Mesodermal cell (in vitro differentiated cells): ENCODE data around the gene LAMA1.

ENCODE experiments used
- H3K27ac ChIP-seq: 2 replicates; pipeline ENCODE4 v1.7.0; 2013; ENCODE audit warnings: mild to moderate bottlenecking, low read depth, low read length, moderate library complexity; ENCODE audit not compliant: severe bottlenecking
- H3K36me3 ChIP-seq: 2 replicates; pipeline ENCODE4 v1.7.1; 2013; ENCODE audit warnings: mild to moderate bottlenecking, low read length, moderate library complexity; ENCODE audit not compliant: control insufficient read depth, insufficient read depth
- H3K4me1 ChIP-seq: one replicate; pipeline ENCODE4 v1.7.1; 2013; ENCODE audit warnings: mild to moderate bottlenecking, low read length; ENCODE audit not compliant: insufficient read depth, control insufficient read depth, poor library complexity, severe bottlenecking
- H3K4me3 ChIP-seq: 2 replicates; pipeline ENCODE4 v1.7.0; 2013; ENCODE audit warnings: low read length, control low read depth, mild to moderate bottlenecking; ENCODE audit not compliant: insufficient read depth, poor library complexity, severe bottlenecking; ENCODE audit errors: extremely low read depth
- H3K9me3 ChIP-seq: 2 replicates; pipeline ENCODE4 v1.7.1; 2013; ENCODE audit warnings: mild to moderate bottlenecking, low read length, moderate library complexity; ENCODE audit not compliant: control insufficient read depth
- WGBS, 2 experiments: methylation state at CpG; one replicate each; pipeline ENCODE4 v1.1.5; 2013; ENCODE audit warnings: missing lambda C conversion rate in 2 of 2; ENCODE audit not compliant: insufficient coverage in 2 of 2; 5-methylcytosine and 5-hydroxymethylcytosine counted together

LAMA1 gene

DNA sequence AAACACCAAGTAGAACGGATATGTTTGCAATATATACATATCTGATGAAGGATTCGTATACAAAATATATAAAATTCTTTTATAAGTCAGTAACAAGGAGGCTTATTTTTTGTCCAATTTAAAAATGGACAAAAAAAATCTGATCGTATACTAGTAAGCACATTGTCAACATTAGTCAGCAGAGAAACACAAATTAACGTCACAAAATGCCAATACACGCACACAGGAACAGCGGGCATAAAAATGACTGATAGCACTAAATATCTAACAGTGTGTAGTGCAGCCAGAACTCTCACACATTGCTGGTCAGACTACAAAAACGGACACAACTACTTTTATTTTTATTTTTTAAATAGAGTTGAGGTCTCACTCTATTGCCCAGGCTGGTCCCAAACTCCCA is 69.5 kb downstream of the LAMA1 start:
- Histone ChIP-seq H3K9me3 (no peaks in the 10 kb centered on the region), H3K36me3 (peaks cover 10% of the 10 kb centered on the region), H3K4me3 (no peak overlapping the region), H3K27ac (no peak overlapping the region), H3K4me1 (no peaks in the 10 kb centered on the region)
- 100% methylated on average over 1 to 3 of the region's 7 CpGs for WGBS, 2 experiments

DNA sequence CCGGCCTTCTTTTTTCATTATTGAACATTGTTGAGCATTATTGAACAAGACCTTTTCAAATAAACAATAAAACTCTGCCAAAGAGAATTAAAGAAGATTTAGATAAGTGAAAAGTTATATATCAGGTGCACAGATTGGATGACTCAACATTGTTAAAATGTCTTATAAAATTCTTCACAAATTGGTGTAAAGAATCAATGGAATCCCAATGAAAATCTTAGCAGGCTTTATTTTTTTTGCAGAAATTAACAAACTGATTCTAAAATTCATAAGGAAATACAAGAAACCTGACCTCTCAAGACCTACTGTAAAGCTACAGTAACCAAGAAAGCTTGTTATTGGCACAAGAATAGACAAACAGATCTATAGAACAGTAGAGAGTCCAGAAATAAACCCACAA is 70.3 kb downstream of the LAMA1 start:
- Histone ChIP-seq H3K4me1 (no peaks in the 10 kb centered on the region), H3K4me3 (no peak overlapping the region), H3K27ac (no peak overlapping the region), H3K9me3 (no peaks in the 10 kb centered on the region), H3K36me3 (peaks cover 10% of the 10 kb centered on the region)
- WGBS, 2 experiments: no CpG with 5 or more reads among the region's 1 CpG

DNA sequence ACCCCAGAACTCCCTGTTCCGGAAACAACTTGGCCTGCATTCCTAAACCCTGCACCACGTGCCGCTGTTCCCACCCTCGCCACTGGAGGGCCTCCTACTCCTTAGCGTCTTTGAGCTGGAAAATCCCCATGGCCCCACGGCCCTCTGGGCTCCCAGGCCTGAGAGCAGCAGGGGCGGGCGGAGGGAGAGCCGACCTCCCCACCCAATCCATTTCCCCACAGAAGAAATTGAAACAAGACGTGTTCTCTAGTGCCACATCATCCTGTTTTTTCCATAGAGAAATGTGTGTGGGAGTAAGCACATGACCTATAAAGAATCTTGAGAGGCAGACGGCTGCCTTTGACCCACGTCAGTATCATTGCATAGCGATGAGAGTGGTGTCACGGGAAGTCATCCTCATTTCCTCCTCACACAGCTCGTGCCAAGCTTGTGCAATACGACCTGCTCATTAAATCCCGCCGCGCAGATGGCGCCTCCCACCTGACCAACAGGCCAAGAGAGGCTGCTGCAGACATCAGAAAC is 79.2 kb downstream of the LAMA1 start:
- Histone ChIP-seq H3K36me3 (peaks cover 11% of the 10 kb centered on the region), H3K27ac (no peak overlapping the region), H3K4me1 (peaks cover 3% of the 10 kb centered on the region), H3K9me3 (no peaks in the 10 kb centered on the region), H3K4me3 (no peak overlapping the region)
- WGBS, 2 experiments: 72 to 73% methylated on average over 12 to 15 of the region's 20 CpGs

DNA sequence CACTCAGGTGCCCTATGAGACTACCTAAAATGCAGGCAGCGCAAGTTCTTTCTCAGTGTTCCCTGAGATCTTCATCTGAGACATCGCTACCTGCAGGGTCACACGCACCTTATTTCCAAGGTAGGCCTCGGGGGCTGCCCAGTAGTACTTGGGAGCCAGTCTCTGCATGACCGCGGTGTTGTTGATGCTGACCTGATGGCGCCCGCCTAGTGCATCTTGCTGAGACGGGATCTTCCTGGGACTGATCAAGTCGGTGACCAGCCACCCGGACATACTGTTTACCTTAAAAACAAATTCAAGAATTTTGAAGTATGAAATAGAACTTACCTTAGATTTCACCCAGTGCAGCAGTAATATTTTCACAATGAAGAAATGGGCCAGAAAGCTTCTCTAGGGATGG is 80.1 kb downstream of the LAMA1 start:
- 94 to 98% methylated on average over 9 to 10 of the region's 11 CpGs for WGBS, 2 experiments
- Histone ChIP-seq H3K27ac (no peak overlapping the region), H3K9me3 (no peaks in the 10 kb centered on the region), H3K4me3 (no peak overlapping the region), H3K36me3 (peaks cover 16% of the 10 kb centered on the region), H3K4me1 (peaks cover 3% of the 10 kb centered on the region)

DNA sequence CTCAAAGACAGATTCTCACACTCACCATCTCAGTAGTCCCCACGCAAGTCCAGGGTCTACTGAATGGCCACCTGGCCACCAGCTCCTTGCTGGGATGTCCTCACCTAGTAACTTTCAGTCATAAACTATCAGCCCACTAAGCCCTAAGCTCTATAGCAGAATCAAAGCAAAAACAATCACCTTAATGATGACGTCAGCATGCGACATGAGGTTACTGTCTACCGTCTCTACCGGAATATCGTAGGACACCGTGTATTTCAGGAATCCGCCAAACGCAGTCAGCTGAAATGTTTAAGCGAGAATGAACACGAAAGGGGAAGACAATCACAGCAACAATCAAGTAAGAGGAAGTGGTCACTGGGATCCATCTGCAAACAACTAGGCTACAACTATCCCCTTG is 81.8 kb downstream of the LAMA1 start:
- 93 to 98% methylated on average over 9 to 11 of the region's 11 CpGs for WGBS, 2 experiments
- Histone ChIP-seq H3K4me1 (peaks cover 3% of the 10 kb centered on the region), H3K36me3 (peaks cover 23% of the 10 kb centered on the region), H3K27ac (no peak overlapping the region), H3K9me3 (no peaks in the 10 kb centered on the region), H3K4me3 (no peak overlapping the region)

DNA sequence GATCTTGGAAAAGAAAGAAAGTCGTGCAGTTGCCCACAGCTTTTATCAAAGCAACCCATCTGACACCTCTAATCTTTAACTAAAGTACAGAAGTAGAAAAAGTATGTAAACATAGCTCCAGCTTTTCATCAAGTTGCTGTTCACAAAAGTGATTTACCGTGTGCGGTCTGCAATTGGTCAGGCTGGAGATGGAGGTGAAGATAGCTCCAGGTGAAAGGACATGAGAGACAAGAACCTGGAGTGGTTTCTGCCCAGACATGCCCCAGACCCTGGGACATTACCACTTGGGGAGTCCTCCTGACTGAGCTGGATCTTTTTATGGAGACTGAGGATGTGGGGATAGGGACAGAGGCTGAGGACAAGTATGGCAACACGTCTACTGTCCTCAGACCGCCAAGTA is 82.7 kb downstream of the LAMA1 start:
- WGBS, 2 experiments: 100% methylated on average over 2 to 4 of the region's 5 CpGs
- peaks cover 23% of the 10 kb centered on the region for H3K36me3 ChIP-seq
- no peak overlapping the region for H3K4me3 ChIP-seq
- H3K9me3 ChIP-seq: no peaks in the 10 kb centered on the region
- H3K4me1 ChIP-seq: peaks cover 3% of the 10 kb centered on the region
- no peak overlapping the region for H3K27ac ChIP-seq

DNA sequence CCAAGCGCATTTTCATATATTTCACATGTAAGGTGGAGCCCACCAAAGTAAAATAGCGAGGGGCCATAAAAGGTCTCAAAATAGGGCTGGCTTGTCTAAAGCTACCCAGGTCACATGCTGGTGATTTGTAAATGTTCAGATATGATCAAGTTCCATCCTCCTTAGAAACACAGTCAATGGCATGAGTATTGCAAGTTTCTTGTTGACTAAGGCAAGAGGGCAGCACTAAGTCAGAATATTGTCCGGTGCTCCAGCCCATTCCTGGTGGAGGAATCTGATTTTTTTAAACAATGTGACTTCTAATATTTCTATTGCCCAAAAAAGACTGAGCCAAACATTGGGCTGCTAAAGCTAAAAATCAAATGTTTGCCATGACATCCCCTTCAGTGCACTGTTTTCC is 85.1 kb downstream of the LAMA1 start:
- Histone ChIP-seq H3K27ac (no peak overlapping the region), H3K9me3 (no peaks in the 10 kb centered on the region), H3K4me3 (no peak overlapping the region), H3K36me3 (peaks cover 26% of the 10 kb centered on the region), H3K4me1 (peaks cover 3% of the 10 kb centered on the region)
- WGBS, 2 experiments: 77 to 100% methylated on average over 1 to 3 of the region's 3 CpGs

DNA sequence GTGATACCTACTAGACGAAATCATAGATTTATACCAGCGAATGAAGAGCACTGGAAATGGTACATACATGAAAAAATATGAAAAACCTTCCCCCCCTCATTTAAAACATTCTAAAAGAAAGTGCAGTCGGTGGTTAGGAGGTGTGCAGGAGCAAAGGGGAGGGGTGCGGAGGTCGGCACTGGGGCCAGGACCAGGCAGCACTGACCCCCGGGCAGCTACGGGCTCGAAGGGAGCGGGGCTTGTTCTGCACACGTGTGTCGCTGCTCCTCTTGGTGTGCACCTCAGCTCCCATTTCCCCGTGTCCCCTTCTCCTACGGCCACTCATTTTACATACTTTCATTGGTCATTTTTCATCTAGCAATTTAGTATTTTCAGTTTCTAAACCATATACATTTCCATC is 89.0 kb downstream of the LAMA1 start:
- WGBS, 2 experiments: 84 to 90% methylated on average over 6 to 10 of the region's 13 CpGs
- no peak overlapping the region for H3K27ac ChIP-seq
- H3K4me3 ChIP-seq: no peak overlapping the region
- H3K36me3 ChIP-seq: peaks cover 35% of the 10 kb centered on the region
- no peaks in the 10 kb centered on the region for H3K9me3 ChIP-seq
- H3K4me1 ChIP-seq: no peaks in the 10 kb centered on the region

DNA sequence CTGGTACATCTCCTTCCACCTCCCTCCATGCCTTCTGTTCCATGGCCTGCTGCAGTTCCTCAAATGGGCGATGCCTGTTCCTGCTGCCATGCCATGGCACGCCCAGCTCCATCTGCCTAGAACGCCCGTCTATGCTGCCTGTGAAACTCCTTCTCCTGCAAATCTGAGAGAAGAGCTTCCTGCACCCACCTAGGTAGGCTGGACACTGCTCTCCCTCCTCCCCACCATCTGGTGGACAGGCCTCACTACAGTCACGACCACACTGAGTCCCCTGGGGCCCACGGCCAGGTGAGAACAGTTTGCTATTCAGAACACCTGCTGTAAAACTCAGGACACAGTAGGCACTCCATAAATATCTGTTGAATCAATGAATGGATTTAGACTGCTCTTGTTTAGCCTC is 92.4 kb downstream of the LAMA1 start:
- Histone ChIP-seq H3K4me3 (no peak overlapping the region), H3K9me3 (no peaks in the 10 kb centered on the region), H3K36me3 (peaks cover 30% of the 10 kb centered on the region), H3K4me1 (no peaks in the 10 kb centered on the region), H3K27ac (no peak overlapping the region)
- whole genome bisulfite sequencing, 2 experiments: 86 to 95% methylated on average over 4 to 6 of the region's 6 CpGs

DNA sequence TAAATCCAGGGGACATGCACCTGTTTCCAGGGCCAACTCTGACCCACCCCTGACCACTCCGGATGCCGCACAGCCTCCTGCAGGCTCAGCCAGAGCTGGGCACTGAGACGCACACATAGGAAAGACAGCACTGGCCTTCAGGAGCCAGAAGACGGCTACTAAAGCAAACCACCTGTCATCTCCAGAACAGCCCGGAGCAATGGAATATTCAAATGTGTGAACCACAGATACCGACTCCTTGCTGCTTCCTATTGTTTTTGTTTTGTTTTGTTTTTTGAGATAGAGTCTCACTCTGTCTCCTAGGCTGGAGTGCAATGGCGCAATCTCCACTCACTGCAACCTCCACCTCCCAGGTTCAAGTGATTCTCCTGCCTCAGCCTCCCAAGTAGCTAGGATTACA is 94.0 kb downstream of the LAMA1 start:
- WGBS, 2 experiments: 82 to 94% methylated on average over 4 of the region's 7 CpGs
- Histone ChIP-seq H3K27ac (no peak overlapping the region), H3K4me1 (no peaks in the 10 kb centered on the region), H3K36me3 (peaks cover 25% of the 10 kb centered on the region), H3K9me3 (no peaks in the 10 kb centered on the region), H3K4me3 (no peak overlapping the region)

DNA sequence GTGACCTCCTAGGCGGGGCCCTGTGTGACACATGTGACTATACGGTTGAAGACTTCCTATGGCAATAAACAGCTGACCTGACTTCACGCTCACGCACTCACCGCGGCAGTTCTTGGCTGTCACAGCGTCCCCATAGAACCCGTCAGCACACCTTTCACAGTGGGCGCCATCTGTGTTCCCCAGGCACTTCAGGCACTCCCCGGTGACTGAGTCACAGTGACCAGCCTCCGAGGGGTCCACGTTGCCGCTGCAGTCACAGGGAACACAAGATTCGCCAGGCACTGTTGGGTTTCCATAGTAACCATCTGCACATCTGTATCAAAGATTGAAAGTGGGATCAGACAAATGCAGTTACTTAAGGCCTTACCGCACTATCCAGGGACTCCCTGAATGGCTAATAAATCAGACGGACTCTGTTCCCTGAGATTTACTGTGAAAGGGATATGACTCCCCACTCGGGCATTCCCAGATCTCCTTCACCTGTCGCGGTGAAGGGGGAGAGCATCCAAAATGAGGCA is 94.5 kb downstream of the LAMA1 start:
- H3K9me3 ChIP-seq: no peaks in the 10 kb centered on the region
- 95 to 96% methylated on average over 19 of the region's 19 CpGs for WGBS, 2 experiments
- no peak overlapping the region for H3K27ac ChIP-seq
- H3K4me3 ChIP-seq: no peak overlapping the region
- H3K4me1 ChIP-seq: no peaks in the 10 kb centered on the region
- H3K36me3 ChIP-seq: peaks cover 22% of the 10 kb centered on the region
